KMS-11 (cell line): Measurements from ENCODE around the gene RNF167.
A peak's percentile ranks its signal among the peaks of the same experiment; 100 is the strongest.

Experiments
- H2AFZ ChIP-seq: fragments of 200-600 bp; sonication (generic); 2 replicates; pipeline ENCODE4 v1.6.1; 2016; ENCODE audit warnings: antibody characterized with exemption, mixed run types, low read depth
- H3K27ac ChIP-seq: fragments of 200-600 bp; sonication (generic); 2 replicates; pipeline ENCODE4 v1.6.1; 2016; ENCODE audit warnings: mild to moderate bottlenecking, mixed run types
- H3K27me3 ChIP-seq: fragments of 200-600 bp; sonication (generic); 2 replicates; pipeline ENCODE4 v1.6.1; 2017; ENCODE audit warnings: mild to moderate bottlenecking, low read depth, mixed run types, moderate library complexity; ENCODE audit not compliant: insufficient read depth
- H3K36me3 ChIP-seq: fragments of 200-600 bp; sonication (generic); 2 replicates; pipeline ENCODE4 v1.6.1; 2017; ENCODE audit warnings: mild to moderate bottlenecking, mixed run types; ENCODE audit not compliant: insufficient read depth
- H3K4me1 ChIP-seq: fragments of 200-600 bp; sonication (generic); 2 replicates; pipeline ENCODE4 v1.6.1; 2016; ENCODE audit warnings: mild to moderate bottlenecking, low read depth, mixed run types; ENCODE audit not compliant: poor library complexity, severe bottlenecking
- H3K4me2 ChIP-seq: fragments of 200-600 bp; sonication (generic); 2 replicates; pipeline ENCODE4 v1.7.0; 2016; ENCODE audit warnings: mild to moderate bottlenecking, mixed run types
- H3K4me3 ChIP-seq: fragments of 200-600 bp; sonication (generic); IDR thresholded peaks from 2 replicates; pipeline ENCODE4 v1.6.1; 2017; ENCODE audit warnings: low read depth, low read length, mixed read lengths; ENCODE audit not compliant: insufficient read depth
- H3K79me2 ChIP-seq: fragments of 200-600 bp; sonication (generic); 2 replicates; pipeline ENCODE4 v1.6.1; 2016; ENCODE audit warnings: low read depth, mixed run types; ENCODE audit not compliant: insufficient read depth
- H3K9ac ChIP-seq: fragments of 200-600 bp; sonication (generic); 2 replicates; pipeline ENCODE4 v1.6.1; 2016; ENCODE audit warnings: mild to moderate bottlenecking, mixed run types
- H4K20me1 ChIP-seq: fragments of 200-600 bp; sonication (generic); 2 replicates; pipeline ENCODE4 v1.6.1; 2016; ENCODE audit warnings: mild to moderate bottlenecking, mixed run types; ENCODE audit not compliant: insufficient read depth
- CTCF ChIP-seq: fragments of 200-600 bp; sonication (generic); conservative IDR thresholded peaks from 2 replicates; pipeline ENCODE4 v1.6.1; 2017; ENCODE audit warnings: low read depth, mild to moderate bottlenecking, antibody characterized with exemption, low read length, moderate library complexity, mixed read lengths

The RNF167 gene

GRCh38 chr17:4936436-4936835, 3.6 kb upstream of the RNF167 start:
- no peaks in the 10 kb centered on the region for H3K36me3 ChIP-seq
- no peak overlapping the region for H3K27ac ChIP-seq
- H3K4me1 ChIP-seq, result no peaks in the 10 kb centered on the region
- no peaks in the 10 kb centered on the region for H4K20me1 ChIP-seq
- no peak overlapping the region for H2AFZ ChIP-seq
- H3K79me2 ChIP-seq, result no peaks in the 10 kb centered on the region
- no peak overlapping the region for H3K4me3 ChIP-seq
- no peak for TF ChIP-seq CTCF
- H3K4me2 ChIP-seq, result no peak overlapping the region
- H3K27me3 ChIP-seq, result no peaks in the 10 kb centered on the region
- H3K9ac ChIP-seq, result no peak overlapping the region

GRCh38 chr17:4937553-4937952, 2.5 kb upstream of the RNF167 start:
- no peaks in the 10 kb centered on the region for H3K36me3 ChIP-seq
- no peak for TF ChIP-seq CTCF
- no peak overlapping the region for H3K4me2 ChIP-seq
- no peak overlapping the region for H3K4me3 ChIP-seq
- H3K4me1 ChIP-seq, result no peaks in the 10 kb centered on the region
- H2AFZ ChIP-seq, result no peak overlapping the region
- no peaks in the 10 kb centered on the region for H3K79me2 ChIP-seq
- H3K9ac ChIP-seq, result no peak overlapping the region
- H3K27me3 ChIP-seq, result no peaks in the 10 kb centered on the region
- H4K20me1 ChIP-seq, result no peaks in the 10 kb centered on the region
- H3K27ac ChIP-seq, result no peak overlapping the region

- H3K27me3 ChIP-seq, result no peaks in the 10 kb centered on the region
- H3K4me2 ChIP-seq, result no peak overlapping the region
- no peaks in the 10 kb centered on the region for H4K20me1 ChIP-seq
- no peak overlapping the region for H3K4me3 ChIP-seq
- no peak overlapping the region for H3K27ac ChIP-seq
- no peak overlapping the region for H2AFZ ChIP-seq
- H3K9ac ChIP-seq, result no peak overlapping the region
- no peaks in the 10 kb centered on the region for H3K79me2 ChIP-seq
- no peaks in the 10 kb centered on the region for H3K36me3 ChIP-seq
- no peak for TF ChIP-seq CTCF
- no peaks in the 10 kb centered on the region for H3K4me1 ChIP-seq
These were observed 2.0 kb upstream of the RNF167 start for GRCh38 chr17:4938069-4938491.

- no peak overlapping the region for H3K4me3 ChIP-seq
- no peaks in the 10 kb centered on the region for H3K36me3 ChIP-seq
- no peak for TF ChIP-seq CTCF
- no peak overlapping the region for H2AFZ ChIP-seq
- no peaks in the 10 kb centered on the region for H3K79me2 ChIP-seq
- H3K4me1 ChIP-seq, result no peaks in the 10 kb centered on the region
- H3K9ac ChIP-seq, result peak overlapping the region; percentile 47; the same call in 1 of the 2 replicates
- H3K27ac ChIP-seq, result peak overlapping the region; percentile 60; the same call in 1 of the 2 replicates
- H4K20me1 ChIP-seq, result no peaks in the 10 kb centered on the region
- H3K27me3 ChIP-seq, result no peaks in the 10 kb centered on the region
- no peak overlapping the region; the same call in 1 of the 2 replicates for H3K4me2 ChIP-seq
These were observed 1.2 kb upstream of the RNF167 start for GRCh38 chr17:4938688-4939545.
